ENCODE measurements around the gene PTPRZ1.

The PTPRZ1 gene

GRCh38 chr7:121891731-121892130, 18.8 kb downstream of the PTPRZ1 start:
- DNase-seq (ENCODE audit: low read depth in 2 of 2), result no peak

- DNase-seq (ENCODE audit: low read depth in 2 of 2), result no peak
Observed at GRCh38 chr7:121901026-121901425, 28.1 kb downstream of the PTPRZ1 start.

GRCh38 chr7:121904120-121904519, 31.2 kb downstream of the PTPRZ1 start:
- no peak for DNase-seq (ENCODE audit: low read depth in 2 of 2)

- DNase-seq (ENCODE audit: low read depth in 2 of 2), result no peak
Observed at GRCh38 chr7:121908042-121908441, 35.1 kb downstream of the PTPRZ1 start.

GRCh38 chr7:121909716-121910345, 36.9 kb downstream of the PTPRZ1 start:
- DNase-seq (ENCODE audit: low read depth in 2 of 2), result no peak

- no peak for DNase-seq (ENCODE audit: low read depth in 2 of 2)
Observed at GRCh38 chr7:121913947-121914675, 41.1 kb downstream of the PTPRZ1 start.

- DNase-seq (ENCODE audit: low read depth in 2 of 2), result no peak
Observed at GRCh38 chr7:121914676-121915279, 41.8 kb downstream of the PTPRZ1 start.

- no peak for DNase-seq (ENCODE audit: low read depth in 2 of 2)
Observed at GRCh38 chr7:121916211-121916610, 43.2 kb downstream of the PTPRZ1 start.

- DNase-seq (ENCODE audit: low read depth in 2 of 2), result no peak
Observed at GRCh38 chr7:121919986-121920385, 47.0 kb downstream of the PTPRZ1 start.

GRCh38 chr7:121924269-121925186, 51.6 kb downstream of the PTPRZ1 start:
- DNase-seq (ENCODE audit: low read depth in 2 of 2), result no peak

- no peak for DNase-seq (ENCODE audit: low read depth in 2 of 2)
Observed at GRCh38 chr7:121931149-121931902, 58.4 kb downstream of the PTPRZ1 start.

- no peak for DNase-seq (ENCODE audit: low read depth in 2 of 2)
Observed at GRCh38 chr7:121932768-121933167, 59.8 kb downstream of the PTPRZ1 start.

- DNase-seq (ENCODE audit: low read depth in 2 of 2), result no peak
Observed at GRCh38 chr7:121936951-121937623, 64.1 kb downstream of the PTPRZ1 start.

- no peak for DNase-seq (ENCODE audit: low read depth in 2 of 2)
Observed at GRCh38 chr7:121938429-121938996, 65.6 kb downstream of the PTPRZ1 start.

GRCh38 chr7:121940918-121941317, 68.0 kb downstream of the PTPRZ1 start:
- no peak for DNase-seq (ENCODE audit: low read depth in 2 of 2)

- DNase-seq (ENCODE audit: low read depth in 2 of 2), result no peak
Observed at GRCh38 chr7:121941830-121942229, 68.9 kb downstream of the PTPRZ1 start.

- DNase-seq (ENCODE audit: low read depth in 2 of 2), result no peak
Observed at GRCh38 chr7:121945066-121945465, 72.1 kb downstream of the PTPRZ1 start.

GRCh38 chr7:121945480-121946236, 72.7 kb downstream of the PTPRZ1 start:
- no peak for DNase-seq (ENCODE audit: low read depth in 2 of 2)

- no peak for DNase-seq (ENCODE audit: low read depth in 2 of 2)
Observed at GRCh38 chr7:121953164-121953563, 80.2 kb downstream of the PTPRZ1 start.

GRCh38 chr7:121953601-121954000, 80.6 kb downstream of the PTPRZ1 start:
- no peak for DNase-seq (ENCODE audit: low read depth in 2 of 2)
